ENCODE results near the gene COX4I2. TPM values are rescaled to one million over a fixed set of nuclear protein-coding genes. Genes with fewer than 3 reads are reported as not detected.

COX4I2 gene
- total RNA-seq, 1 experiment from 2014 or later = not detected

- TF ChIP-seq MAX (CRISPR knock-in tag; IDR thresholded peaks at IDR 0.05) (no peak), NR3C1 (CRISPR knock-in tag; conservative IDR thresholded peaks at IDR 0.05; ENCODE audit: low read depth) (no peak), OVOL2 (CRISPR knock-in tag; IDR thresholded peaks at IDR 0.05; ENCODE audit: borderline replicate concordance) (no peak), ZNF512 (CRISPR knock-in tag; IDR thresholded peaks at IDR 0.05; ENCODE audit: borderline replicate concordance) (no peak), ZNF416 (CRISPR knock-in tag; IDR thresholded peaks at IDR 0.05) (no peak), TCF7 (CRISPR knock-in tag; IDR thresholded peaks at IDR 0.05; ENCODE audit: low read depth) (0 out of 2 replicates have a peak, but pooled peaks have one; percentile 14), ZNF423 (CRISPR knock-in tag; IDR thresholded peaks at IDR 0.05) (peak; percentile 41; the same call in 1 of the 2 replicates), ZNF532 (CRISPR knock-in tag; IDR thresholded peaks at IDR 0.05; ENCODE audit: borderline replicate concordance) (no peak)
These were observed 31.6 kb upstream of the COX4I2 start (continued) for GRCh38 chr20:31605902-31606803.

- ChIA-PET CTCF (interaction anchor here (0.7 to 17.0 kb wide), 7 partner anchors 11 to 116 kb away, joined by 3 to 927 read pairs (median 4); no protein-coding TSS in a partner anchor), POLR2A (interaction anchor here (1.0 to 6.4 kb wide), 5 partner anchors 11 to 50 kb away, joined by 3 to 73 read pairs (median 7); no protein-coding TSS in a partner anchor)
- ATAC-seq = peak; percentile 4
- Mint-ChIP-seq H3K27ac (peak overlapping the region; percentile 99), H3K27me3 (ENCODE audit: low read depth) (peaks cover 2% of the 10 kb centered on the region; the same call in 1 of the 2 replicates), H3K4me3 (peak overlapping the region; percentile 96), H3K4me1 (peaks cover 52% of the 10 kb centered on the region), H3K36me3 (peaks cover 8% of the 10 kb centered on the region), H3K9me3 (no peaks in the 10 kb centered on the region)
- no peak for DNase-seq (ENCODE audit: low spot score)
- TF ChIP-seq ZNF512 (CRISPR knock-in tag; IDR thresholded peaks at IDR 0.05; ENCODE audit: borderline replicate concordance) (no peak), AR (CRISPR knock-in tag; IDR thresholded peaks at IDR 0.05) (no peak), PRRX2 (CRISPR knock-in tag; IDR thresholded peaks at IDR 0.05) (no peak; the same call in 1 of the 2 replicates), IRF2 (CRISPR knock-in tag; IDR thresholded peaks at IDR 0.05; ENCODE audit: borderline replicate concordance, low read depth) (no peak), IRF1 (CRISPR knock-in tag; IDR thresholded peaks at IDR 0.05) (no peak), FOXK1 (CRISPR knock-in tag; IDR thresholded peaks at IDR 0.05) (no peak), ZNF532 (CRISPR knock-in tag; IDR thresholded peaks at IDR 0.05; ENCODE audit: borderline replicate concordance) (no peak)
These were observed 30.7 kb upstream of the COX4I2 start for GRCh38 chr20:31606804-31607639.
